Measurements from ENCODE around the gene ZNF735. TPM values are rescaled to one million over a fixed set of nuclear protein-coding genes. Genes with fewer than 3 reads are reported as not detected.
"Not testable (repeated sequence)": the region's sequence is repeated elsewhere in the genome, so short reads cannot be mapped to it uniquely, and the experiment has no call there.

Gene ZNF735
- total RNA-seq: not detected
- under 1 TPM in 1 of 6 donors, not detected in 5; 0.14 TPM for polyA plus RNA-seq (ENCODE audit: insufficient read length in 6 of 6)
- long read RNA-seq, donor 1: 0 reads
- long read RNA-seq, donor 2: 0 reads
- long read RNA-seq, donor 3: 0 reads
- long read RNA-seq, donor 4: 0 reads
- long read RNA-seq, donor 5: 0 reads
- long read RNA-seq, donor 6: 0 reads
- long read RNA-seq, donor 7: 0 reads
- long read RNA-seq, donor 8: 0 reads
- long read RNA-seq, donor 9: 0 reads
- long read RNA-seq, donor 10: 0 reads
- long read RNA-seq, donor 11: 0 reads
- long read RNA-seq, donor 12: 0 reads

GRCh38 chr7:64206903-64207302 is at the start of gene ZNF735:
TSS of gene ZNF735 (plus strand) at chr7:64207203. CDS start at chr7:64207203, 0 bp downstream.
- H3K9me3 ChIP-seq: peaks cover 0 to 90% of the 10 kb centered on the region in 2 donors
- DNase-seq: no peak
- no peaks in the 10 kb centered on the region for H3K36me3 ChIP-seq
- ATAC-seq: no peak
- intact Hi-C loops (cut with DNase I): no loop called here
- no peaks in the 10 kb centered on the region for H3K4me1 ChIP-seq
- no peak within 1 kb of the TSS for H3K27ac ChIP-seq
- no peaks in the 10 kb centered on the region for H3K27me3 ChIP-seq
- no peak within 1 kb of the TSS for H3K4me3 ChIP-seq
- TF ChIP-seq CTCF (IDR thresholded peaks at IDR 0.05): no peak

GRCh38 chr7:64170974-64171373 is 36.0 kb upstream of the ZNF735 start:
- H3K36me3 ChIP-seq; intact Hi-C loops (cut with DNase I); H3K27me3 ChIP-seq; H3K4me3 ChIP-seq; DNase-seq; H3K27ac ChIP-seq; ATAC-seq; H3K4me1 ChIP-seq: not testable (repeated sequence)
- peaks cover 0 to 81% of the 10 kb centered on the region in 2 donors for H3K9me3 ChIP-seq

- Histone ChIP-seq H3K4me1 (no peaks in the 10 kb centered on the region), H3K4me3 (no peak overlapping the region), H3K27ac (no peak overlapping the region), H3K36me3 (no peaks in the 10 kb centered on the region), H3K9me3 (peaks cover 0 to 63% of the 10 kb centered on the region in 2 donors), H3K27me3 (no peaks in the 10 kb centered on the region)
- ATAC-seq (no peak), DNase-seq (no peak)
- intact Hi-C loops (cut with DNase I): no loop called here
- TF ChIP-seq CTCF (IDR thresholded peaks at IDR 0.05): no peak
These were observed 32.7 kb upstream of the ZNF735 start for GRCh38 chr7:64174328-64174727.

GRCh38 chr7:64174941-64175340 is 32.1 kb upstream of the ZNF735 start:
- no peaks in the 10 kb centered on the region for H3K36me3 ChIP-seq
- H3K4me3 ChIP-seq: no peak overlapping the region
- no peak for TF ChIP-seq CTCF (IDR thresholded peaks at IDR 0.05)
- intact Hi-C loops (cut with DNase I): no loop called here
- no peak overlapping the region for H3K27ac ChIP-seq
- DNase-seq (no peak), ATAC-seq (no peak)
- peaks cover 0 to 58% of the 10 kb centered on the region in 2 donors for H3K9me3 ChIP-seq
- H3K27me3 ChIP-seq: no peaks in the 10 kb centered on the region
- H3K4me1 ChIP-seq: no peaks in the 10 kb centered on the region

- H3K9me3 ChIP-seq: peaks cover 0 to 29% of the 10 kb centered on the region in 2 donors
- H3K27ac ChIP-seq: no peak overlapping the region
- no peak overlapping the region for H3K4me3 ChIP-seq
- H3K36me3 ChIP-seq: no peaks in the 10 kb centered on the region
- H3K27me3 ChIP-seq: peaks cover 9 to 34% of the 10 kb centered on the region in 2 donors
- peak in 1 of 2 donors; percentile 23 for TF ChIP-seq CTCF (IDR thresholded peaks at IDR 0.05)
- H3K4me1 ChIP-seq: no peaks in the 10 kb centered on the region
- no peak for ATAC-seq
- DNase-seq: no peak
- intact Hi-C loops (cut with DNase I): loop anchor here (5.0 to 10.0 kb wide), 2 partner anchors 436 to 444 kb away; no protein-coding TSS in a partner anchor
These were observed 26.0 kb upstream of the ZNF735 start for GRCh38 chr7:64180989-64181388.

Measured in left lung (tissue), 14 donors.